Cardiac muscle cell (in vitro differentiated cells and primary cell): Measurements from ENCODE around the gene DDT. TPM values are rescaled to one million over a fixed set of nuclear protein-coding genes. Genes with fewer than 3 reads are reported as not detected.

Experiments used
- DNase-seq, 2 donors: peaks; one replicate each; pipeline versions ENCODE4 v3.0.0 to v3.0.0-alpha.2; 2010 to 2017; ENCODE audit warnings: low read depth in 1 of 2, low spot score in 1 of 2
- H3K27ac ChIP-seq: fragments of 200-600 bp; sonication (generic); 2 replicates; pipeline ENCODE4 v1.5.1; 2016
- H3K27me3 ChIP-seq: fragments of 200-600 bp; sonication (generic); 2 replicates; pipeline ENCODE4 v1.6.0; 2016; ENCODE audit warnings: control low read depth
- H3K36me3 ChIP-seq: fragments of 200-600 bp; sonication (generic); 2 replicates; pipeline ENCODE4 v1.5.1; 2016; ENCODE audit warnings: control low read depth
- H3K4me1 ChIP-seq: fragments of 200-600 bp; sonication (generic); 2 replicates; pipeline ENCODE4 v1.8.1; 2017; ENCODE audit warnings: low read depth, mild to moderate bottlenecking, mixed run types
- H3K4me3 ChIP-seq: fragments of 200-600 bp; sonication (generic); 2 replicates; pipeline ENCODE4 v1.5.1; 2016; ENCODE audit warnings: mild to moderate bottlenecking
- H3K9me3 ChIP-seq: fragments of 200-600 bp; sonication (generic); 2 replicates; pipeline ENCODE4 v1.5.1; 2017; ENCODE audit warnings: low read depth, mild to moderate bottlenecking, control low read depth
- polyA plus RNA-seq: library from polyadenylated mRNA; unstranded; fragments of >200 nt; fragmentation: Nextera tagmentation; extraction: Ambion mirVana; gene quantifications from 2 replicates; pipeline ENCODE4 v1.2.1, GENCODE V29; 2016
- total RNA-seq: library from RNA; depleted of rRNA; stranded (reverse); fragments of >200 nt; gene quantifications from 2 replicates; pipeline ENCODE4 v1.2.3, GENCODE V29; 2016
- TF ChIP-seq, protein P1 (sequence below): IDR thresholded peaks from 2 replicates; pipeline ENCODE4 v1.5.1; 2012; ENCODE audit warnings: low read depth, mild to moderate bottlenecking, low read length

Gene DDT
- total and polyA plus RNA-seq, 2 experiments from 2014 or later, result 115 to 244 TPM

DNA sequence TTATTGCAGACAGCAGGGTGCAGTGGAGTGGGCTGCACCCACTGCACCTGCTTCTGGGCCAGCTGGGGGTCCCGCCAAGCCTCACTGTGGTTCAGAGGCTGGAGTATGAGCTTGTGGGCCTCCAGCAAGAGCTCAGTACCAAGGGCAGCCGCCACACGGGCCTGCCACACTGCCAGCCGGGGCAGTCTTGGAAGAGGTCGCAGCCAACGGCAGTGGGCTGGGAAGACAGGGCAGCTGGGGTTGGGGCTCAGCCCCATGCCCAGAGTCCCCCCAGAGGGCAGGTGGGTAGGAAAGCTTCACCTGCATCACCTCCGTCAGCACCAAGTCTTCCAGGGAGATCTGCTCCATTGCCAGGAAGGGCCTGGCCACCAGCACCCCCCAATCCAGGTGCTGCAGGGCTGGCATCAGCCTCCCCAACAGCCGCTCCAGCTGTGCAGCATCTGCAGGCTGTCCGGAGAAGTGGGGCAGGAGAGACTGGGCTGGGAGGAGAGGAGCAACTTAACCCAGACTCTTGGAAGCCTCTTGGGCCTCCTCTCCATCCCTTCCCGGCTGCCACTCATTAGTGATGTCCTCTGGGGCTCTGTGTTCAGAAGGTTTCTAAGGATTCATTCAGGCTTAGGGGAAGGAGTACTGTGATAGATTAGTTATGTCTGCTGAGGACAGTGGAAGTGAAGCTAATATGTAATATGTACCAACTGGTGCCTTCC is 32.1 kb upstream of the DDT start:
- DNase-seq, result no peak
- no peaks in the 10 kb centered on the region for H3K36me3 ChIP-seq
- TF ChIP-seq, protein P1, sequence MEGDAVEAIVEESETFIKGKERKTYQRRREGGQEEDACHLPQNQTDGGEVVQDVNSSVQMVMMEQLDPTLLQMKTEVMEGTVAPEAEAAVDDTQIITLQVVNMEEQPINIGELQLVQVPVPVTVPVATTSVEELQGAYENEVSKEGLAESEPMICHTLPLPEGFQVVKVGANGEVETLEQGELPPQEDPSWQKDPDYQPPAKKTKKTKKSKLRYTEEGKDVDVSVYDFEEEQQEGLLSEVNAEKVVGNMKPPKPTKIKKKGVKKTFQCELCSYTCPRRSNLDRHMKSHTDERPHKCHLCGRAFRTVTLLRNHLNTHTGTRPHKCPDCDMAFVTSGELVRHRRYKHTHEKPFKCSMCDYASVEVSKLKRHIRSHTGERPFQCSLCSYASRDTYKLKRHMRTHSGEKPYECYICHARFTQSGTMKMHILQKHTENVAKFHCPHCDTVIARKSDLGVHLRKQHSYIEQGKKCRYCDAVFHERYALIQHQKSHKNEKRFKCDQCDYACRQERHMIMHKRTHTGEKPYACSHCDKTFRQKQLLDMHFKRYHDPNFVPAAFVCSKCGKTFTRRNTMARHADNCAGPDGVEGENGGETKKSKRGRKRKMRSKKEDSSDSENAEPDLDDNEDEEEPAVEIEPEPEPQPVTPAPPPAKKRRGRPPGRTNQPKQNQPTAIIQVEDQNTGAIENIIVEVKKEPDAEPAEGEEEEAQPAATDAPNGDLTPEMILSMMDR, result no peak
- no peak overlapping the region for H3K4me3 ChIP-seq
- no peak overlapping the region for H3K27ac ChIP-seq
- H3K9me3 ChIP-seq, result no peaks in the 10 kb centered on the region
- no peaks in the 10 kb centered on the region for H3K27me3 ChIP-seq
- H3K4me1 ChIP-seq, result no peaks in the 10 kb centered on the region

DNA sequence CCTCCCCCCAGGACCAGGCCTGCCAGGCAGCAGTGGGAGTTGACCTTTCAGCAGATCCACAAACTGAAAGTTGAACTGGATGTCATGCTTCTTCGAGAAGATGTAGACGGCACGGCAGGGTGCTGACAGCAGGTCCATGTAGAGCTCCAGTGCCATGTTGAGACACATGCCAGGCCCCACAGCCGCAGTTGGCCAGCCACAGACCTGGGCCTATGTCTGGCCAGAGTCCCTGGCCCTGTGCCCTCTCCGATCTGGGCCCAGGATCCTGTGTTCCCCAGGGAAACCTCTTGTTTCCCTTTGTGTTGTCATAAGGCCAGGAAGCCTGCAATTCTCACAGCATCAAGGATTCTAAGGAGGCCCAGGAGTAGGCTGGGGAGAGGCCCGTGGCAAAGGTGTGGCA is 31.0 kb upstream of the DDT start, which contains the start of gene GSTT4:
GSTT4 (minus strand) TSS at position 253 of the 400 bp plus-strand sequence; CDS start at position 156, 97 bp downstream.
- Histone ChIP-seq H3K36me3 (no peaks in the 10 kb centered on the region), H3K27ac (peak within 1 kb of the TSS; percentile 51), H3K4me3 (no peak within 1 kb of the TSS), H3K4me1 (no peaks in the 10 kb centered on the region), H3K27me3 (no peaks in the 10 kb centered on the region), H3K9me3 (no peaks in the 10 kb centered on the region)
- TF ChIP-seq, protein P1, result no peak
- DNase-seq, result peak; percentile 61 to 74

DNA sequence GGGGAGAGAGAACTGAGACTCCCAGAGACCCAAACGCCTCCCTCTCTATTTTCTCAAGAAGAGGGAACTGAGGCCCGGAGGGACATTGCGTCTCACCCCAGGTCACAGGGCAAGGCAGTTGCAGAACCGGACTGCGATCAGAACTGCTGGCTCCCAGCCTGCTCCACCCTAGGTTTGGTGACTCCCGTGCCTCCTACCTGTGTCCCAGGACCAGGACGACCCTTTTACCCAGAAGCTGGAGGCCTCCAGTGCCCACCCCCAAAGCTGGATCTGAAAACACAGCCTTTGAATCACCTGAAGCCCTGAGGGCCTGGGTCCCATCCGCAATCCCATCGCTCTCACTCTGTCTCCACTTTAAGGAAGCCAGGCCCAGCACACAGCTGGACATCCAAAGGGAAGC is 29.6 kb upstream of the DDT start:
- Histone ChIP-seq H3K27ac (no peak overlapping the region), H3K27me3 (no peaks in the 10 kb centered on the region), H3K9me3 (no peaks in the 10 kb centered on the region), H3K36me3 (no peaks in the 10 kb centered on the region), H3K4me1 (no peaks in the 10 kb centered on the region), H3K4me3 (no peak overlapping the region)
- TF ChIP-seq, protein P1, result no peak
- DNase-seq, result no peak

DNA sequence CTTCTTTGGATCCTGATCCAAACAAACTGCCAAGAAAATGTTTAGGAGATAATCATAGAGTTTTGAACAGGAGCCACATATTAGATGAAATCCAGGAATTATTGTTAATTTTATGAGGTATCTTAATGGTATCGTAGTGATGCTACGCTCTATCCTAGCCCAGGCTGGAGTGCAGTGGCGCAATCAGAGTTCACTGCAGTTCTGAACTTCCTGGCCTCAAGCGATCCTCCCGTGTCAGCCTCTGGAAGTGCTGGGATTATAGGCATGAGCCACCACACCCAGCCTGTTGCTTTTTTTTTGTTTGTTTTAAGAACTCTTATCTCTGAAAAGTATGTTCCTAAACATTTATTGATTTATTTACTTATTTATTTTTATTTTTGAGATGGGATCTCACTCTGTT is 28.6 kb upstream of the DDT start:
- H3K27ac ChIP-seq, result no peak overlapping the region
- H3K36me3 ChIP-seq, result no peaks in the 10 kb centered on the region
- H3K4me3 ChIP-seq, result no peak overlapping the region
- H3K27me3 ChIP-seq, result no peaks in the 10 kb centered on the region
- no peak for DNase-seq
- H3K9me3 ChIP-seq, result no peaks in the 10 kb centered on the region
- no peaks in the 10 kb centered on the region for H3K4me1 ChIP-seq
- TF ChIP-seq, protein P1, result no peak

DNA sequence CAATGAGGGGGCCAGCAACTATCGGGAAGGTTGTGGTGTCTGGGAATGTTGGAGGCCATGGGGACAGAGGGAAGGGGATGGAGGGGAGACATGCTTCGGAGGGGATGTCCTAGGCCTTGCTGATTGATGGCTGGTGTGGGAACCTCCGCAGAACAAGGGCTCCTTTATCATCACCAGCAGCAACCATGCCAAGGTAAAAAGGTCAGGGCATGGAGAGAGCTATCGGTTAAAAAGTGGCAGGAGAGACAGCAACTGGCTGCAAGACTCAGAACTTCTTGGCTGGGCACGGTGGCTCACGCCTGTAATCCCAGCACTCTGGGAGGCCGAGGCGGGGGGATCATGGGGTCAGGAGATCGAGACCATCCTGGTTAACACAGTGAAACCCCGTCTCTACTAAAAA is 28.0 kb upstream of the DDT start:
- TF ChIP-seq, protein P1, result no peak
- Histone ChIP-seq H3K4me3 (no peak overlapping the region), H3K27me3 (no peaks in the 10 kb centered on the region), H3K9me3 (no peaks in the 10 kb centered on the region), H3K4me1 (no peaks in the 10 kb centered on the region), H3K36me3 (no peaks in the 10 kb centered on the region), H3K27ac (no peak overlapping the region)
- DNase-seq, result no peak
